ENCODE data around the gene TPST1.
"Not testable (repeated sequence)": the region's sequence is repeated elsewhere in the genome, so short reads cannot be mapped to it uniquely, and the experiment has no call there.

TPST1 gene

GRCh38 chr7:66371096-66371824 lies 166.1 kb downstream of the TPST1 start:
- no peak overlapping the region for H3K27ac Mint-ChIP-seq
- H3K9me3 Mint-ChIP-seq = peaks cover 3% of the 10 kb centered on the region
- no peak for TF ChIP-seq CTCF (IDR thresholded peaks at IDR 0.05)
- peaks cover 13% of the 10 kb centered on the region for H3K4me1 Mint-ChIP-seq
- no peak overlapping the region for H3K4me3 Mint-ChIP-seq
- no peak for DNase-seq
- H3K36me3 Mint-ChIP-seq (ENCODE audit: low read depth) = peaks cover 33% of the 10 kb centered on the region
- H3K27me3 Mint-ChIP-seq (ENCODE audit: low read depth, poor library complexity) = no peaks in the 10 kb centered on the region

- not testable (repeated sequence) for H3K4me3 Mint-ChIP-seq; H3K27me3 Mint-ChIP-seq (ENCODE audit: low read depth, poor library complexity); H3K27ac Mint-ChIP-seq; H3K9me3 Mint-ChIP-seq; DNase-seq
- H3K36me3 Mint-ChIP-seq (ENCODE audit: low read depth) = peaks cover 39% of the 10 kb centered on the region
- peaks cover 13% of the 10 kb centered on the region for H3K4me1 Mint-ChIP-seq
Measured at GRCh38 chr7:66374141-66374840, 169.2 kb downstream of the TPST1 start.

- no peak for TF ChIP-seq CTCF (IDR thresholded peaks at IDR 0.05)
- Mint-ChIP-seq H3K36me3 (ENCODE audit: low read depth) (peaks cover 50% of the 10 kb centered on the region), H3K9me3 (peaks cover 10% of the 10 kb centered on the region), H3K4me3 (no peak overlapping the region), H3K27ac (peak overlapping the region; percentile 91), H3K4me1 (peaks cover 13% of the 10 kb centered on the region), H3K27me3 (ENCODE audit: low read depth, poor library complexity) (no peaks in the 10 kb centered on the region)
- no peak for DNase-seq
Measured at GRCh38 chr7:66376264-66376945, 171.3 kb downstream of the TPST1 start.

DNA sequence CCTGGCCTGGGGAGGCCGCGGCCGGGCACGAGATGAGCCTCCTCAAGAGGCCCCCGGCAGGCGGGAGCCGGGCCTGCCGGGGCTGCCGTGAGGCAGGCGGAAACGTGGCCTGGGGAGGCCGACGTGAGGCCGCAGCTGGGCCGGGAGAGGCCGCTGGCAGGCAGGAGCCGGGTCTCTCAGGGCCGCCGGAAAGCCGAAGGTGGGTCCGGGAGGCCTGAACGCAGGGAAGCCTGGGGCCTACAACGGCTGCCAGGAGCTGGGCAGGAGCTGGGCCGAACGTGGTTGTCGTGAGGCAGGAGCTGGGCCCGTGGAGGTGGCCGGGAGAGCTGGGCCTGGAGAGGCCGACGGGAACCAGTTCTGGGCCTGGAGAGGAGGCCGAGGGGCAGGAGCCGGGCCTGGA lies 171.9 kb downstream of the TPST1 start:
- TF ChIP-seq CTCF (IDR thresholded peaks at IDR 0.05) = no peak
- Mint-ChIP-seq H3K9me3 (peaks cover 10% of the 10 kb centered on the region), H3K27ac (no peak overlapping the region), H3K36me3 (ENCODE audit: low read depth) (peaks cover 51% of the 10 kb centered on the region), H3K4me3 (no peak overlapping the region), H3K27me3 (ENCODE audit: low read depth, poor library complexity) (no peaks in the 10 kb centered on the region), H3K4me1 (peaks cover 13% of the 10 kb centered on the region)
- DNase-seq = no peak

DNA sequence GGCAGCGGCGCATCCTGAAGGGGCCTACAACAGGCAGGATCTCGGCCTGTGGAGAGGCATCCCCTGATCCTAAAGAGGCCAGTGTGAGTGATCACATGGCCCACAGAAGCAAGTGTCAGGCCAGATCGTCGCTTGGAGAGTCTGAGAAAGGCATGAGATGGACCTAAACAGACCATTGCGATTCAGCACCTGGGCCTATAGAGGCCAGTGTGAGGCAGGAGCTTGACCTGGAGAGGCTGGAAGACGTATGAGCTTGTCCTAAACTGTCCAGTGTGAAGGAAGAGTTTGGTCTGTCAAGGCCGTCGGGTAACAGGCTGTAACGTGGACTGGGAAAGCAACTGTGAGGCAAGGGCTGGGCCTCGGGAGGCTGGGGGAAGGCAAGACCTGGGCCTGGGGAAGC lies 172.6 kb downstream of the TPST1 start:
- Mint-ChIP-seq H3K4me3 (no peak overlapping the region), H3K27me3 (ENCODE audit: low read depth, poor library complexity) (no peaks in the 10 kb centered on the region), H3K9me3 (peaks cover 10% of the 10 kb centered on the region), H3K27ac (peak overlapping the region; percentile 29), H3K4me1 (peaks cover 13% of the 10 kb centered on the region), H3K36me3 (ENCODE audit: low read depth) (peaks cover 57% of the 10 kb centered on the region)
- TF ChIP-seq CTCF (IDR thresholded peaks at IDR 0.05) = no peak
- DNase-seq = no peak

DNA sequence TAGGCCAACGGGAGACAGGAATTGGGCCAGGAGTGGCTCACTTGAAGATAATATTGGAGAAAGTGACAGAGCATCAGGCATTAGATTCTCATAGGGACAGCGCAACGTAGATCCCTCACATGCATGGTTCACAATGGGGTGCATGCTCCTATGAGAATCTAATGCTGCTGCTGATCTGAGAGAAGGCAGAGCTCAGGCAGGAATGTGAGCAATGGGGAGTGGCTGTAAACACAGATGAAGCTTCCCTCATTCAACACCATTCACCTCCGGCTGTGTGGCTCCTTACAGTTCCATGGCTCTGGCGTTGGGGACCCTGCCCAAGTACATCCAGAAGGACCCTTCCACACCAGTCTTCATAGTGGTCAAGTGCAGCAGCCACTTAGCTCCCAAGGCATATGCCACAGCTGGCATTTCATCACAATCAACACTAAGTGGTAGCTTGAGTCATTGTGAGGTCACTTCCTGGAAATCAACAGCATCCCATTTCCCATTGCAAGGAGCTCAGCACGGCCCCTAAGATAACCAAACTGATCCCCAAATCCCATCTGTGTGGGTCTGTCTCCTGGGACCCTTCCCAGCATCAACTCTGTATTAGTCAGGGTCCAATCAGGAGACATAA lies 174.5 kb downstream of the TPST1 start:
- Mint-ChIP-seq H3K27ac (peak overlapping the region; percentile 12), H3K4me3 (no peak overlapping the region), H3K9me3 (peaks cover 10% of the 10 kb centered on the region), H3K36me3 (ENCODE audit: low read depth) (peaks cover 58% of the 10 kb centered on the region), H3K4me1 (peaks cover 9% of the 10 kb centered on the region), H3K27me3 (ENCODE audit: low read depth, poor library complexity) (no peaks in the 10 kb centered on the region)
- DNase-seq = no peak
- TF ChIP-seq CTCF (IDR thresholded peaks at IDR 0.05) = no peak

Measured in nephron progenitor cell (in vitro differentiated cells).